Stomach smooth muscle (tissue), 2 donors: ENCODE results near the gene EXOSC7.
A peak's percentile ranks its signal among the peaks of the same experiment; 100 is the strongest.

Source experiments
- H3K27ac ChIP-seq: one replicate; pipeline ENCODE4 v1.7.0; 2013; ENCODE audit warnings: mild to moderate bottlenecking, low read length, inconsistent platforms
- H3K27me3 ChIP-seq, 2 donors: one replicate each; pipeline ENCODE4 v1.7.0; 2013; ENCODE audit warnings: low read length in 2 of 2; ENCODE audit not compliant: insufficient read depth in 2 of 2, control insufficient read depth in 1 of 2
- H3K36me3 ChIP-seq, 2 donors: one replicate each; pipeline ENCODE4 v1.7.0; 2013; ENCODE audit warnings: low read length in 2 of 2; ENCODE audit not compliant: control insufficient read depth in 2 of 2, insufficient read depth in 2 of 2
- H3K4me1 ChIP-seq: one replicate; pipeline ENCODE4 v1.7.0; 2013; ENCODE audit warnings: low read length; ENCODE audit not compliant: control insufficient read depth, insufficient read depth
- H3K4me3 ChIP-seq, 2 donors: one replicate each; pipeline ENCODE4 v1.7.0; 2013; ENCODE audit warnings: low read length in 2 of 2
- H3K9ac ChIP-seq, 2 donors: one replicate each; pipeline ENCODE4 v1.7.0; 2013; ENCODE audit warnings: low read length in 2 of 2, mild to moderate bottlenecking in 1 of 2
- H3K9me3 ChIP-seq, 2 donors: one replicate each; pipeline ENCODE4 v1.7.0; 2013; ENCODE audit warnings: low read length in 2 of 2; ENCODE audit not compliant: control insufficient read depth in 2 of 2
- donor health status: healthy.
- donor health status: Pancreatic carcinoma.

The EXOSC7 gene

GRCh38 chr3:45021524-45022297 lies 45.7 kb downstream of the EXOSC7 start:
- H3K27me3 ChIP-seq, result no peaks in the 10 kb centered on the region
- H3K4me3 ChIP-seq, result no peak overlapping the region
- H3K36me3 ChIP-seq, result no peaks in the 10 kb centered on the region
- H3K9me3 ChIP-seq, result no peaks in the 10 kb centered on the region
- H3K27ac ChIP-seq, result peak overlapping the region; percentile 46
- H3K9ac ChIP-seq, result no peak overlapping the region
- peaks cover 27% of the 10 kb centered on the region for H3K4me1 ChIP-seq

- Histone ChIP-seq H3K36me3 (no peaks in the 10 kb centered on the region), H3K27ac (no peak overlapping the region), H3K4me3 (no peak overlapping the region), H3K9ac (no peak overlapping the region), H3K9me3 (no peaks in the 10 kb centered on the region), H3K27me3 (no peaks in the 10 kb centered on the region), H3K4me1 (peaks cover 41% of the 10 kb centered on the region)
These were observed 47.6 kb downstream of the EXOSC7 start for GRCh38 chr3:45023675-45024074.

GRCh38 chr3:45024542-45025255 lies 48.7 kb downstream of the EXOSC7 start:
- Histone ChIP-seq H3K36me3 (no peaks in the 10 kb centered on the region), H3K9me3 (no peaks in the 10 kb centered on the region), H3K27me3 (no peaks in the 10 kb centered on the region), H3K4me3 (no peak overlapping the region), H3K27ac (peak overlapping the region; percentile 67), H3K4me1 (peaks cover 47% of the 10 kb centered on the region), H3K9ac (no peak overlapping the region)

GRCh38 chr3:45026038-45026437 lies 50.0 kb downstream of the EXOSC7 start, which contains the start of gene CLEC3B:
Gene CLEC3B (plus strand): TSS chr3:45026303. CDS start chr3:45026363, 60 bp downstream.
- H3K9me3 ChIP-seq, result no peaks in the 10 kb centered on the region
- H3K27me3 ChIP-seq, result no peaks in the 10 kb centered on the region
- peaks cover 0 to 3% of the 10 kb centered on the region in 2 donors for H3K36me3 ChIP-seq
- H3K27ac ChIP-seq, result peak within 1 kb of the TSS; percentile 67
- H3K9ac ChIP-seq, result peak within 1 kb of the TSS; percentile 39 to 51
- H3K4me3 ChIP-seq, result peak within 1 kb of the TSS; percentile 17 to 70
- peaks cover 46% of the 10 kb centered on the region for H3K4me1 ChIP-seq

- H3K27me3 ChIP-seq, result no peaks in the 10 kb centered on the region
- peaks cover 0 to 6% of the 10 kb centered on the region in 2 donors for H3K36me3 ChIP-seq
- H3K9me3 ChIP-seq, result no peaks in the 10 kb centered on the region
- H3K9ac ChIP-seq, result peak overlapping the region in 1 of 2 donors; percentile 51
- H3K27ac ChIP-seq, result peak overlapping the region; percentile 67
- peaks cover 43% of the 10 kb centered on the region for H3K4me1 ChIP-seq
- peak overlapping the region in 1 of 2 donors; percentile 70 for H3K4me3 ChIP-seq
These were observed 50.9 kb downstream of the EXOSC7 start for GRCh38 chr3:45026957-45027356.

GRCh38 chr3:45027441-45027840 lies 51.4 kb downstream of the EXOSC7 start:
- Histone ChIP-seq H3K27ac (peak overlapping the region; percentile 67), H3K9me3 (no peaks in the 10 kb centered on the region), H3K27me3 (no peaks in the 10 kb centered on the region), H3K36me3 (peaks cover 0 to 10% of the 10 kb centered on the region in 2 donors), H3K9ac (no peak overlapping the region), H3K4me3 (peak overlapping the region in 1 of 2 donors; percentile 70), H3K4me1 (peaks cover 45% of the 10 kb centered on the region)

GRCh38 chr3:45029216-45029615 lies 53.2 kb downstream of the EXOSC7 start:
- Histone ChIP-seq H3K4me3 (peak overlapping the region in 1 of 2 donors; percentile 22), H3K36me3 (peaks cover 0 to 11% of the 10 kb centered on the region in 2 donors), H3K9ac (no peak overlapping the region), H3K27me3 (no peaks in the 10 kb centered on the region), H3K9me3 (no peaks in the 10 kb centered on the region), H3K4me1 (peaks cover 52% of the 10 kb centered on the region), H3K27ac (no peak overlapping the region)

- Histone ChIP-seq H3K4me1 (peaks cover 52% of the 10 kb centered on the region), H3K27me3 (no peaks in the 10 kb centered on the region), H3K9ac (no peak overlapping the region), H3K36me3 (peaks cover 0 to 11% of the 10 kb centered on the region in 2 donors), H3K9me3 (no peaks in the 10 kb centered on the region), H3K27ac (no peak overlapping the region), H3K4me3 (peak overlapping the region in 1 of 2 donors; percentile 22)
These were observed 53.6 kb downstream of the EXOSC7 start for GRCh38 chr3:45029661-45030060.

- H3K4me3 ChIP-seq, result no peak overlapping the region
- no peaks in the 10 kb centered on the region for H3K27me3 ChIP-seq
- H3K27ac ChIP-seq, result no peak overlapping the region
- H3K36me3 ChIP-seq, result peaks cover 0 to 11% of the 10 kb centered on the region in 2 donors
- peaks cover 47% of the 10 kb centered on the region for H3K4me1 ChIP-seq
- no peaks in the 10 kb centered on the region for H3K9me3 ChIP-seq
- no peak overlapping the region for H3K9ac ChIP-seq
These were observed 55.5 kb downstream of the EXOSC7 start for GRCh38 chr3:45031531-45031930.

GRCh38 chr3:45032113-45032512 lies 56.1 kb downstream of the EXOSC7 start:
- H3K27ac ChIP-seq, result no peak overlapping the region
- no peaks in the 10 kb centered on the region for H3K9me3 ChIP-seq
- no peak overlapping the region for H3K4me3 ChIP-seq
- peaks cover 0 to 11% of the 10 kb centered on the region in 2 donors for H3K36me3 ChIP-seq
- no peak overlapping the region for H3K9ac ChIP-seq
- peaks cover 46% of the 10 kb centered on the region for H3K4me1 ChIP-seq
- H3K27me3 ChIP-seq, result no peaks in the 10 kb centered on the region
